ENCODE measurements around the gene GRIP2. TPM values are rescaled to one million over a fixed set of nuclear protein-coding genes. Genes with fewer than 3 reads are reported as not detected.

The GRIP2 gene
- total RNA-seq, 4 donors from 2014 or later = 0.45 to 0.92 (median 0.66) TPM

DNA sequence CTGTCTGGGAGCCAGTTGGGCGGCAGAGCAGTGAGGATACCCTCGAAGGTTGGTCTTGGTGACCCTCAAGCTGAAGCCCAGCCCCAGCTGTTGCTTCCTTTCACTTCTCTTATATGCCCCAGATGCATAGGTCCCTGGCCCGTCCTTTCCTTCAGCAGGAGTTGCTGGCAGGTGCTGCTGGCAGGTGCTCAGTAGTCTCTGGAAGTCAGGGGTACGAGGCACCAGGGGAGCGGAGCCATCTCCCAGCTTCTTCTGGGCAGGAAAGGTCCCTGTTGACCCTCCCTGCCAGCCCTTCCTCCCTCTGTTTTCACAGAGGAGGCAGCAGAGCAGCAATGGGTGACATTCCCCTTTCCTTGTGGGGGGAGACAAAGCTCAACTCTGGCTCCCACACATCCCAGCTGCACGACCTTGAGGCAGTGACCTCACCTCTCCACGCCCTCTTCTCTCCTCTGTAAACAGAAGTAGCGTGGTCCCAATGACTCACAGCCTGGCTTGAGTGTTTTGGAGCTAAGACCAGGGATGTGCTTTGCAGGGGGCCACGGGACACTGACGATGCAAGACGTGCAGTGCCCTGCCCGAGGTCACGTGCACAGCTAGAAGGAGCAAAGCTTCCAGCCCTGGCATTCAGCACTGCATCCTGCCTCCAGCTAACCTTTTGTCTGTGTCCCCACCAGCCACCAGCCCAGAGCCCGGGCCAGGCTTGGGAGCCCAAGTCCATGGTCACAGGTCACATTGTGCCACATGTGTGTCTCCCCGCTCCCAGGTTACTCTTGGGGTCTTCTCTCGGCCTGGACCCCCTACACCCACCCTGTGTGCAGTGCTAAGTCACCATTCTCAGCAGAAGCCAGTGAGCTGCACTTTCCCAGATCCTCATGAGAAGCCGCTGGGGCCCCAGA, 88.0 kb downstream of the GRIP2 start:
- Histone ChIP-seq H3K27ac (replicated peaks in 1 of 4) (peak overlapping the region; percentile 83 to 93 (median 85)), H3K27me3 (no peaks in the 10 kb centered on the region), H3K36me3 (peaks cover 5 to 37% (median 17%) of the 10 kb centered on the region in 4 donors), H3K4me1 (peaks cover 33 to 61% (median 51%) of the 10 kb centered on the region in 4 donors), H3K9me3 (no peaks in the 10 kb centered on the region), H3K4me3 (peak overlapping the region in 1 of 4 donors; percentile 27)
- no peak for DNase-seq (ENCODE audit: extremely low spot score)
- WGBS = 48% methylated on average over 13 of the region's 17 CpGs
- intact Hi-C loops (cut with DNase I) = loop anchor here (5.0 kb wide), 1 partner anchor 50 kb away; the partner anchor contains the start of gene SLC6A6
- TF ChIP-seq POLR2A (IDR thresholded peaks at IDR 0.05; ENCODE audit: low read depth) (no peak), EP300 (IDR thresholded peaks at IDR 0.05) (peak; percentile 54), POLR2AphosphoS5 (IDR thresholded peaks at IDR 0.05) (peak; percentile 73 to 91)

- Histone ChIP-seq H3K27me3 (no peaks in the 10 kb centered on the region), H3K36me3 (peaks cover 15 to 47% (median 28%) of the 10 kb centered on the region in 4 donors), H3K9me3 (no peaks in the 10 kb centered on the region), H3K27ac (replicated peaks in 1 of 4) (peak overlapping the region in 3 of 4 donors; percentile 83 to 93 (median 85)), H3K4me1 (peaks cover 33 to 59% (median 51%) of the 10 kb centered on the region in 4 donors), H3K4me3 (no peak overlapping the region)
- WGBS = 98% methylated on average over 5 of the region's 5 CpGs
- intact Hi-C loops (cut with DNase I) = loop anchor here (5.0 kb wide), 1 partner anchor 49 kb away; the partner anchor contains the start of gene SLC6A6
- TF ChIP-seq POLR2A (IDR thresholded peaks at IDR 0.05; ENCODE audit: low read depth) = no peak
- TF ChIP-seq, protein P1, sequence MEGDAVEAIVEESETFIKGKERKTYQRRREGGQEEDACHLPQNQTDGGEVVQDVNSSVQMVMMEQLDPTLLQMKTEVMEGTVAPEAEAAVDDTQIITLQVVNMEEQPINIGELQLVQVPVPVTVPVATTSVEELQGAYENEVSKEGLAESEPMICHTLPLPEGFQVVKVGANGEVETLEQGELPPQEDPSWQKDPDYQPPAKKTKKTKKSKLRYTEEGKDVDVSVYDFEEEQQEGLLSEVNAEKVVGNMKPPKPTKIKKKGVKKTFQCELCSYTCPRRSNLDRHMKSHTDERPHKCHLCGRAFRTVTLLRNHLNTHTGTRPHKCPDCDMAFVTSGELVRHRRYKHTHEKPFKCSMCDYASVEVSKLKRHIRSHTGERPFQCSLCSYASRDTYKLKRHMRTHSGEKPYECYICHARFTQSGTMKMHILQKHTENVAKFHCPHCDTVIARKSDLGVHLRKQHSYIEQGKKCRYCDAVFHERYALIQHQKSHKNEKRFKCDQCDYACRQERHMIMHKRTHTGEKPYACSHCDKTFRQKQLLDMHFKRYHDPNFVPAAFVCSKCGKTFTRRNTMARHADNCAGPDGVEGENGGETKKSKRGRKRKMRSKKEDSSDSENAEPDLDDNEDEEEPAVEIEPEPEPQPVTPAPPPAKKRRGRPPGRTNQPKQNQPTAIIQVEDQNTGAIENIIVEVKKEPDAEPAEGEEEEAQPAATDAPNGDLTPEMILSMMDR (IDR thresholded peaks at IDR 0.05) = no peak
- TF ChIP-seq EP300 (IDR thresholded peaks at IDR 0.05) = no peak
- no peak for TF ChIP-seq POLR2AphosphoS5 (IDR thresholded peaks at IDR 0.05)
- no peak for DNase-seq (ENCODE audit: extremely low spot score)
These were observed 89.1 kb downstream of the GRIP2 start for GRCh38 chr3:14450922-14451606.

GRCh38 chr3:14450506-14450905, 89.6 kb downstream of the GRIP2 start:
- peaks cover 33 to 53% (median 48%) of the 10 kb centered on the region in 4 donors for H3K4me1 ChIP-seq
- H3K27me3 ChIP-seq = no peaks in the 10 kb centered on the region
- DNase-seq (ENCODE audit: extremely low spot score) = no peak
- peak overlapping the region in 1 of 4 donors; percentile 85 for H3K27ac ChIP-seq (replicated peaks in 1 of 4)
- TF ChIP-seq EP300 (IDR thresholded peaks at IDR 0.05) = no peak
- TF ChIP-seq POLR2A (IDR thresholded peaks at IDR 0.05; ENCODE audit: low read depth) = no peak
- TF ChIP-seq, protein P1 (IDR thresholded peaks at IDR 0.05) = no peak
- TF ChIP-seq POLR2AphosphoS5 (IDR thresholded peaks at IDR 0.05) = no peak
- WGBS = 91% methylated on average over 3 of the region's 3 CpGs
- no peak overlapping the region for H3K4me3 ChIP-seq
- peaks cover 15 to 53% (median 33%) of the 10 kb centered on the region in 4 donors for H3K36me3 ChIP-seq
- no peaks in the 10 kb centered on the region for H3K9me3 ChIP-seq
- intact Hi-C loops (cut with DNase I) = loop anchor here (5.0 kb wide), 1 partner anchor 48 kb away; the partner anchor contains the start of gene SLC6A6

DNA sequence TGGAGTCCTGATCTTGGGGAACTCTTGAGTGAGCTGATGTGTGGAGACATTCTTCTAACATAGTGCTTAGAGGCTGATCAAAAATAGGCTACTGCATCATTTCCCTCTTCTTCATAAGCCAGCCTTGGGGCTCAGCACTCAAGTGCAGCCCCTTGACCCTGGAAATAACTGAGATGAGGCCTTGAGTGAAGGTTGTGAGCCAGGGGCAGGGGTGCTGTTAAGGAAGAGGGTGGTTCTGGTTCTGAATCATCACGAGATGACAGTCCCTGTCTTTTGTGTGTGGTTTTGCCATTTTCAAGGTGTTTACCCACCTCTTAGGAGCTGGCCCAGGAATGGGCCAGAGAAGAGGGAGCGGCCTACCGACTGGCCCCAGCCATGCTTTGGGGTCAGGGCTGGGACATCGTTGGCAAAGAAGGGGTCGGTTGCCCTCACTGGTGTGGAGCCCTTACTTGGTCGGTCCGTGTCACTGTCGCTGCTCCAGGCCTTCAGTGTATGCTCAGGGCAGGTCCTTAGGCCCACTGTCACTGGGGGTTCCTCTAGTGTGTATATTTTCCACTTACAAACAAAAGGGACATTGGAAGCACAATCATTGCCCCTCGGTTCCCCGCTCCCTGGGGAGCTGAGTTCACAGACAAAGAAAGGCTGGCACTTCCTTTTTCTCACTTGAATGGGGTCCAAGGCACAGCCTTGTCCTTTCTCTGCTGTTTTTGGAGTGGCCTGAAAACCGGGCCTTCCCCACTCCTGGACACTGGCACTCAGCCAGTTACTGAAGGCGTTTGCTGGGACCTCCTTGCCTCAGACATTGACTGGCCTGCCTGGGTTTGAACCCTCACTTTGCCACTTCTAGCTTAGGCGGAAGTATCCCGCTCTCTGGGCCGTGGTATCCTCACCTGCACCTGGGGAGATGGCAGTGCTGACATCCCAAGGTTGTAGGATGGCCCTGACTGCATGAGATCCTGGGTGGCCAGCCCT, 91.1 kb downstream of the GRIP2 start:
- Histone ChIP-seq H3K27me3 (no peaks in the 10 kb centered on the region), H3K36me3 (peaks cover 15 to 61% (median 35%) of the 10 kb centered on the region in 4 donors), H3K4me3 (no peak overlapping the region), H3K9me3 (no peaks in the 10 kb centered on the region), H3K27ac (replicated peaks in 1 of 4) (no peak overlapping the region), H3K4me1 (peaks cover 26 to 38% (median 33%) of the 10 kb centered on the region in 4 donors)
- no peak for DNase-seq (ENCODE audit: extremely low spot score)
- intact Hi-C loops (cut with DNase I) = no loop called here
- WGBS = 83% methylated on average over 13 of the region's 15 CpGs
- no peak for TF ChIP-seq POLR2A (IDR thresholded peaks at IDR 0.05; ENCODE audit: low read depth)
- TF ChIP-seq POLR2AphosphoS5 (IDR thresholded peaks at IDR 0.05) = no peak
- TF ChIP-seq EP300 (IDR thresholded peaks at IDR 0.05) = no peak
- TF ChIP-seq, protein P1 (IDR thresholded peaks at IDR 0.05) = no peak

Data from esophagus muscularis mucosa (tissue), 4 donors.